ENCODE results near the gene PRKCA. TPM values are rescaled to one million over a fixed set of nuclear protein-coding genes. Genes with fewer than 3 reads are reported as not detected.

The PRKCA gene
- total RNA-seq, 1 experiment from 2014 or later: 29.5 TPM

DNA sequence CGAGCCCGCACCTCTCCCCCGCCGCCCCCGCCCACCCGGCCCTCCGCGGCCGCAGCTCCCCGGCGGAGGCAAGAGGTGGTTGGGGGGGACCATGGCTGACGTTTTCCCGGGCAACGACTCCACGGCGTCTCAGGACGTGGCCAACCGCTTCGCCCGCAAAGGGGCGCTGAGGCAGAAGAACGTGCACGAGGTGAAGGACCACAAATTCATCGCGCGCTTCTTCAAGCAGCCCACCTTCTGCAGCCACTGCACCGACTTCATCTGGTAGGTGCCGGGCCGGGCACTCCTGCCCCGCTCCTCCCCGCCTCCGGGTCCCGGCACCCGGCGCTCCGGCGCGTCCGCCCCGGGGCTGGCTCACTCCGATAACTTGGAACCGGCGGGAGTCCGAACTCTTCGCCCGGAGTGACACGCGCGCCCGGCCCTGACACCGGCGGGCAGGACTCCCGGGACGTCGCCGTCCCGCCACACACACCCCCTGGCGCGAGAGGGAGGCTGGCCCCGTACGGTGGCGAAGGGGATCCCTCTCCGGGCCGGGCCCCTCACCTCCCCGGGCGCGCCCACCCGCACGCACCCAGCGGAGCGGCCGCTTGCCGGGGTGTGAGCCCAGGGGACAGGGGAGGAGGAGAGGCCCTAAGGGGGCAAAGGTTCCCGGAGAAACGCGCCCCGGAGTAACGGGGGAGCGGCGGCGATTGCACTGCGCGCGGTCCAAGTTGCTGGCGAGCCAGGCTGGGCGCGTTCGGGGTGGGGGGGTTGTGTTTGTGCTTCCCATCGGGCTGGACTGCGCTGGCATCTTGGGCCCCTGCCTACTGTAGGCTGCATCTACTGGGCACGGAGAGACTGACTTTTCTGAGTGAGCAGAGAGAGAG, 581 bp downstream of the PRKCA start:
- peak; percentile 8 for ATAC-seq
- Mint-ChIP-seq H3K27me3 (ENCODE audit: low read depth) (peaks cover 34% of the 10 kb centered on the region), H3K9me3 (0 out of 2 replicates have a peak, but pooled peaks cover 3% of the 10 kb centered on the region), H3K4me1 (peaks cover 48% of the 10 kb centered on the region), H3K27ac (peak overlapping the region; percentile 81; the same call in 1 of the 2 replicates), H3K4me3 (peak overlapping the region; percentile 92), H3K36me3 (peaks cover 12% of the 10 kb centered on the region)
- DNase-seq (ENCODE audit: low spot score): peak; percentile 45
- ChIA-PET CTCF (no interaction called here), POLR2A (no interaction called here)
- TF ChIP-seq ZNF232 (CRISPR knock-in tag; IDR thresholded peaks at IDR 0.05): 0 out of 2 replicates have a peak, but pooled peaks have one; percentile 25
- TF ChIP-seq ATF2 (CRISPR knock-in tag; IDR thresholded peaks at IDR 0.05; ENCODE audit: borderline replicate concordance, low read depth): no peak
- TF ChIP-seq CBFB (CRISPR knock-in tag; IDR thresholded peaks at IDR 0.05; ENCODE audit: low read depth): no peak
- no peak for TF ChIP-seq GRHL2 (CRISPR knock-in tag; IDR thresholded peaks at IDR 0.05; ENCODE audit: insufficient replicate concordance, severe bottlenecking)
- TF ChIP-seq JUN (CRISPR knock-in tag; IDR thresholded peaks at IDR 0.05): no peak
- TF ChIP-seq EMX1 (CRISPR knock-in tag; IDR thresholded peaks at IDR 0.05): no peak
- no peak for TF ChIP-seq ZNF317 (CRISPR knock-in tag; IDR thresholded peaks at IDR 0.05; ENCODE audit: borderline replicate concordance, low read depth)
- TF ChIP-seq IRF1 (CRISPR knock-in tag; IDR thresholded peaks at IDR 0.05): no peak
- TF ChIP-seq, protein P1, sequence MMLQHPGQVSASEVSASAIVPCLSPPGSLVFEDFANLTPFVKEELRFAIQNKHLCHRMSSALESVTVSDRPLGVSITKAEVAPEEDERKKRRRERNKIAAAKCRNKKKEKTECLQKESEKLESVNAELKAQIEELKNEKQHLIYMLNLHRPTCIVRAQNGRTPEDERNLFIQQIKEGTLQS (CRISPR knock-in tag; conservative IDR thresholded peaks at IDR 0.05): no peak
- no peak for TF ChIP-seq TEAD4 (CRISPR knock-in tag; IDR thresholded peaks at IDR 0.05)
- TF ChIP-seq SOX15 (CRISPR knock-in tag; IDR thresholded peaks at IDR 0.05): no peak
- no peak for TF ChIP-seq GTF2I (CRISPR knock-in tag; conservative IDR thresholded peaks at IDR 0.05)
- no peak for TF ChIP-seq ZBTB21 (CRISPR knock-in tag; IDR thresholded peaks at IDR 0.05; ENCODE audit: borderline replicate concordance)
- no peak for TF ChIP-seq CREB1 (CRISPR knock-in tag; IDR thresholded peaks at IDR 0.05)
- TF ChIP-seq NR2C2 (CRISPR knock-in tag; IDR thresholded peaks at IDR 0.05): no peak
- TF ChIP-seq JAZF1 (CRISPR knock-in tag; IDR thresholded peaks at IDR 0.05): no peak
- 0 out of 2 replicates have a peak, but pooled peaks have one; percentile 6 for TF ChIP-seq TP53 (CRISPR knock-in tag; IDR thresholded peaks at IDR 0.05)
- peak; percentile 39; the same call in 1 of the 2 replicates for TF ChIP-seq FOXP1 (CRISPR knock-in tag; IDR thresholded peaks at IDR 0.05; ENCODE audit: borderline replicate concordance)
- TF ChIP-seq, protein P2, sequence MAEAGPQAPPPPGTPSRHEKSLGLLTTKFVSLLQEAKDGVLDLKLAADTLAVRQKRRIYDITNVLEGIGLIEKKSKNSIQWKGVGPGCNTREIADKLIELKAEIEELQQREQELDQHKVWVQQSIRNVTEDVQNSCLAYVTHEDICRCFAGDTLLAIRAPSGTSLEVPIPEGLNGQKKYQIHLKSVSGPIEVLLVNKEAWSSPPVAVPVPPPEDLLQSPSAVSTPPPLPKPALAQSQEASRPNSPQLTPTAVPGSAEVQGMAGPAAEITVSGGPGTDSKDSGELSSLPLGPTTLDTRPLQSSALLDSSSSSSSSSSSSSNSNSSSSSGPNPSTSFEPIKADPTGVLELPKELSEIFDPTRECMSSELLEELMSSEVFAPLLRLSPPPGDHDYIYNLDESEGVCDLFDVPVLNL (CRISPR knock-in tag; IDR thresholded peaks at IDR 0.05; ENCODE audit: borderline replicate concordance, low read depth): no peak
- no peak for TF ChIP-seq ZNF263 (CRISPR knock-in tag; IDR thresholded peaks at IDR 0.05; ENCODE audit: low read depth)
- TF ChIP-seq ATF1 (CRISPR knock-in tag; IDR thresholded peaks at IDR 0.05): no peak
- no peak for TF ChIP-seq E2F1 (CRISPR knock-in tag; IDR thresholded peaks at IDR 0.05)
- TF ChIP-seq CDX4 (CRISPR knock-in tag; IDR thresholded peaks at IDR 0.05; ENCODE audit: borderline replicate concordance): no peak
- TF ChIP-seq ARID4B (CRISPR knock-in tag; IDR thresholded peaks at IDR 0.05; ENCODE audit: borderline replicate concordance): no peak
- TF ChIP-seq FOXK1 (CRISPR knock-in tag; IDR thresholded peaks at IDR 0.05): no peak
- TF ChIP-seq, protein P3, sequence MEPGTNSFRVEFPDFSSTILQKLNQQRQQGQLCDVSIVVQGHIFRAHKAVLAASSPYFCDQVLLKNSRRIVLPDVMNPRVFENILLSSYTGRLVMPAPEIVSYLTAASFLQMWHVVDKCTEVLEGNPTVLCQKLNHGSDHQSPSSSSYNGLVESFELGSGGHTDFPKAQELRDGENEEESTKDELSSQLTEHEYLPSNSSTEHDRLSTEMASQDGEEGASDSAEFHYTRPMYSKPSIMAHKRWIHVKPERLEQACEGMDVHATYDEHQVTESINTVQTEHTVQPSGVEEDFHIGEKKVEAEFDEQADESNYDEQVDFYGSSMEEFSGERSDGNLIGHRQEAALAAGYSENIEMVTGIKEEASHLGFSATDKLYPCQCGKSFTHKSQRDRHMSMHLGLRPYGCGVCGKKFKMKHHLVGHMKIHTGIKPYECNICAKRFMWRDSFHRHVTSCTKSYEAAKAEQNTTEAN (CRISPR knock-in tag; IDR thresholded peaks at IDR 0.05): no peak

All from WTC11 (cell line).